SIG-M5 treated with dmso at 0.1 percent for 504 hours (cell line): ENCODE measurements around the gene OR2AT4.
"Not testable (repeated sequence)": the region's sequence is repeated elsewhere in the genome, so short reads cannot be mapped to it uniquely, and the experiment has no call there.

Experiments used
- DNase-seq: peaks from one replicate; lab custom pipeline; 2025; ENCODE audit not compliant: unreplicated experiment; lab: John Stamatoyannopoulos, UW

Gene OR2AT4

DNA sequence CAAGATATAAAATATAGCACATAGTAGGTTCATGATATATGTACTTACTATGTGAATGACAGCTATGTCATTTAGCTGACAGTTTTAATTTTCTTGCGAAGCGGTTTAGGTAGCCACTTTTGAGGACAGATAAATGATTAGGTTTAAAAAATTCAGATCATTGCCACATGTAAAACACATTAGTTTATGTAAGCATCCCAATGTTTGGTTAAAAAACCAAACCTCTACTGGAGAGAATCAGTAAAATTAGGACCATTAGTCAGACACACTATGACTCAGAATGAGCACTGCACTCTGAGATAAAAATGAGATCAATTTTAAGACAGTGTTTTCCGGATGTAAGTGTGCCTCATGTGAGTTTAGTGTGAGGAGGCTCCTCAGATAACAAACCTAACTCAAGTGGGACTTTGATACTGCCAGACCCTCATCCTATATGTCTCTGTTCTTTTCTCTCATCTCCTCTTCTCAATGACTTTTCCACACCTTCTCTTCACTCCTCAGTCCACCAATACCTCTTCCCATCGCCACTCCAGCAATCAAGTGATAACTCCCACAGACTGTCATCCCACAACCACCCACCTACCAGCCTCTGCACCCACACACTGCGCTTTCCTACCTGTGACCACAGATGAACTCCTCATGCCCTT is 6.8 kb upstream of the OR2AT4 start:
- no peak for DNase-seq

DNA sequence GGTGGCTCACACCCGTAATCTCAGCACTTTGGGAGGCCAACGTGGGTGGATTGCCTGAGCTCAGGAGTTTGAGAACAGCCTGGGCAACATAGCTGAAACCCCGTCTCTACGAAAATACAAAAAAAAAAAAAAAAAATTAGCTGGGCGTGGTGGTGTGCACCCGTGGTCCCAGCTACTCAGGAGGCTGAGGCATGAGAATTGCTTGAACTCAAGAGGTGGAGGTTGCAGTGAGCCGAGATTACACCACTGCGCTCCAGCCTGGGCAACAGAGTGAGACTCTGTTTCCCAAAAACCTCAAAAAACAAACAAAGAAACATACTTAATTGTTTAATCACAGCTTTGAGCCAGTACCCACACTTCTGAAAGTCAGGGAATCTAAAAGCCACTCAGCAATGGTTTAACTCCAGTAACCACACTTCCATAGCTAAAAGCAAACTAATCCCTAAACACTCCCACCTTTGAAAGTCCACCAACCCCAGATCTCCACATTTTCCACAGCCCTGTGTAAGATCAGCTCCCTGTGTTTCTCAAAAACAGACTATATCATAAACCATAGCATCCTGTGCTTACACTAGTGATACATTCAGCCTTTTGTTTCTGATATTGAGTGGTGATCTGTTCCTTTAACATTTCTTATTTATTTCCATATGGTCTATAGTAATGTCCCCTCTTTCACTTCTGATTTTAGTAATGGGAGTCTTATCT is 4.9 kb upstream of the OR2AT4 start:
- DNase-seq = no peak

DNA sequence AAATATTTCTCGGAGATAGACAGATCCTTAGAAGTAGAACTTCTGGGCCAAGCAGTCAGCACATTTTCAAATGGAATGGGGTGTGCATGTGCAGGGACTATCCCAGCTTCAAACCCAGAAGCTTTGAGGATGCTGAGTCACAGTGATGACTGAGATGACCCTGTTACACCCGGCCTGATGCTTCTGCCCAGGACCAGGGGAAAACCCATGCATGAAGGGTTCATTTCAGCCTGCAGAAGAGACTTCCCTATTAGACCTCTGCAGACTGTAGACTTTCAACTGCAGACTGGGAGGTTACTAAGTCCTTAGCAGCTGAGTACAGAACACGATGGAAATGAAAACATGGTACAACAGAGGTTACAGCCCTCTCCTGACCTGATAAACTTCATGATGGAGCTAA is 3.6 kb upstream of the OR2AT4 start:
- DNase-seq = peak; percentile 17

DNA sequence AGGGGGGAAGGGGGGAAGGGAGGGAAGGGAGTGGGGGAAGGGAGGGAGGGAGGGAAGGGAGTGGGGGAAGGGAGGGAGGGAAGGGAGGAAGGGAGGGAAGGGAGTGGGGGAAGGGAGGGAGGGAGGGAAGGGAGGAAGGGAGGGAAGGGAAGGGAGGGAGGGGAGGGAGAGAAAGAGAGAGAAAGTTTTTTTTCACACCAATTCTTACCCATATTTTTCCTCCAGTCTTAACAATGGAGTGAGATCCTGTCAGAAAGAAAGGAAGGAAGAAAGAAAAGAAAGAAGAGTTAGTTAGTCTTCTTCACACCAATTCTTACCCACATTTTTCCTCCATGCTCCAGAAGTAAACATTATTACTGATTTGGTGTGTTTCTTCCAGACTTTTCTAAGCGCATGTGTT is 3.0 kb upstream of the OR2AT4 start:
- DNase-seq = no peak

DNA sequence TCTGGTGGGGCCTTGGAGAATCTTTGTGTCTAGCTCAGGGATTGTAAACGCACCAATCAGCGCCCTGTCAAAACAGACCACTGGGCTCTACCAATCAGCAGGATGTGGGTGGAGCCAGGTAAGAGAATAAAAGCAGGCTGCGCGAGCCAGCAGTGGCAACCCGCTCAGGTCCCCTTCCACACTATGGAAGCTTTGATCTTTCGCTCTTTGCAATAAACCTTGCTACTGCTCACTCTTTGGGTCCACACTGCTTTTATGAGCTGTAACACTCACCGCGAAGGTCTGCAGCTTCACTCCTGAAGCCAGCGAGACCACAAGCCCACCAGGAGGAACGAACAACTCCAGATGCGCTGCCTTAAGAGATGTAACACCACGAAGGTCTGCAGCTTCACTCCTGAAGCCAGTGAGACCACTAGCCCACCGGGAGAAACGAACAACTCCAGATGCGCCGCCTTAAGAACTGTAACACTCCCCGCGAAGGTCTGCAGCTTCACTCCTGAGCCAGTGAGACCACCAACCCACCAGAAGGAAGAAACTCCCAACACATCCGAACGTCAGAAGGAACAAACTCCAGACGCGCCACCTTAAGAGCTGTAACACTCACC is 2.3 kb upstream of the OR2AT4 start:
- not testable (repeated sequence) for DNase-seq

DNA sequence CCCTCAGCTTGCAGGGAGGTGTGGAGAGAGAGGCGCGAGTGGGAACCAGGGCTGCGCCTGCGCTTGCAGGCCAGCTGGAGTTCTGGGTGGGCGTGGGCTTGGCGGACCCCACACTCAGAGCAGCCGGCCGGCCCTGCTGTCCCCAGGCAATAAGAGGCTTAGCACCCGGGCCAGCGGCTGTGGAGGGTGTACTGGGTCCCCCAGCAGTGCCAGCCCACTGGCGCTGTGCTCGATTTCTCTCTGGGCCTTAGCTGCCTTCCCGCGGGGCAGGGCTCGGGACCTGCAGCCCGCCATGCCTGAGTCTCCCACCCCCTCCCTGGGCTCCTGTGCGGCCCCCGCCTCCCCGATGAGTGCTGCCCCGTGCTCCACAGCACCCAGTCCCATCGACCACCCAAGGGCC is 1.5 kb upstream of the OR2AT4 start:
- DNase-seq = not testable (repeated sequence)

DNA sequence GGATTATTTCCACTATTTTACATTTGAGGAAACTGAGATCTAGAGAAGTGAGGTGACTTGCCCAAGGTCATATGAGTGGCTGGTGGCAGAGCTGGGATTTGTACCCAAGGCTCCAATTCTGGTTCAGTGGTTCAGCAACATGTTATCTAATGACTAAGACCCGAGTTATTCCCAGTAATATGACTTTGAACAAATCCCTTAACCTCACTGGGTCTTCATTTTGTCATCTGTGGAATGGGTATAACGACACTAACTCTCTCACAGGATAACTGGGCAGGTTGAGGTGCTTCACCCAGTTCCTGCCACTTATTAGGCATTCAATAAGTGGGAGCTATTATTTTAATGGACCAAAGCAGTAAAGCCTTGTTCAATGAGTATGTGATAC is 489 bp upstream of the OR2AT4 start:
- DNase-seq = no peak

DNA sequence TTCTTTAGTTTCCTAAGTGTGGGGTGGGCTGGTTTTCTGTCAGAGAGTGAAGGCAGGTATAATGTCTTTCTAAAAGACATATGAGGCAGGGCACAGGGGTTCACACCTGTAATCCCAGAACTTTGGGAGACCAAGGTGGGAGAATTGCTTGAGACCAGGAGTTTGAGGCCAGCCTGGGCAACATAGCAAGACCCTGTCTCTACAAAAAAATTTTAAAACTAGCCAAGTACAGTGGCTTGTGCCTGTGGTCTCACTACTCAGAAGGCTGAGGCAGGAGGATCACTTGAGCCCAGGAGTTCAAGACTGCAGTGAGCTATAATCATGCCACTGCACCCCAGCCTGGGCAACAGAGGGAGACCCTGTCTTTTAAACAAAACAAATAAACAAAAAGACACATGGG is 2.3 kb downstream of the OR2AT4 start:
- not testable (repeated sequence) for DNase-seq

DNA sequence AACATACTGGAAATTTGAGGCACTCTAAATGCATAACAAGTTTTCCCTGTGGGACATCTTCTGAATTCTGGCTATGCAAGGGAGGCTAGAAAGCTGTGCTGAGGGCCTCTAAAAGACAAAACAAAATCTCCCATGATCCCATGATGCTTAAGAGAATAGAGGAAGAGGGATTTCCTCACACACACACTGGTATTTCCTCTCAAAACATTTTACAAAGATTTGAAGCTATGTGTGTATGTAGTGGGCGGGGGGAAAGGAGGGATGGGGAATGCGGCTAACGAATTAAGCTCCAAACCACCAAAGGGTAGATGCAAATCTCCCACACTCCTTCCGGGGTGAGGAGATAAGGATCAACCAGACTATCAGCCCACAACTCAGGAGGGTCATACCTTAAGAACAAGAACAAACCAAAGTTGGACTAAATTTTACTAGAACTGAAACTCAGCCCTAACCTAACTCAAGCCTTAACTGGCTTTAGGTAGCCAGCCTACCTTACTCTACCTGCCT is 6.0 kb downstream of the OR2AT4 start:
- DNase-seq = no peak

DNA sequence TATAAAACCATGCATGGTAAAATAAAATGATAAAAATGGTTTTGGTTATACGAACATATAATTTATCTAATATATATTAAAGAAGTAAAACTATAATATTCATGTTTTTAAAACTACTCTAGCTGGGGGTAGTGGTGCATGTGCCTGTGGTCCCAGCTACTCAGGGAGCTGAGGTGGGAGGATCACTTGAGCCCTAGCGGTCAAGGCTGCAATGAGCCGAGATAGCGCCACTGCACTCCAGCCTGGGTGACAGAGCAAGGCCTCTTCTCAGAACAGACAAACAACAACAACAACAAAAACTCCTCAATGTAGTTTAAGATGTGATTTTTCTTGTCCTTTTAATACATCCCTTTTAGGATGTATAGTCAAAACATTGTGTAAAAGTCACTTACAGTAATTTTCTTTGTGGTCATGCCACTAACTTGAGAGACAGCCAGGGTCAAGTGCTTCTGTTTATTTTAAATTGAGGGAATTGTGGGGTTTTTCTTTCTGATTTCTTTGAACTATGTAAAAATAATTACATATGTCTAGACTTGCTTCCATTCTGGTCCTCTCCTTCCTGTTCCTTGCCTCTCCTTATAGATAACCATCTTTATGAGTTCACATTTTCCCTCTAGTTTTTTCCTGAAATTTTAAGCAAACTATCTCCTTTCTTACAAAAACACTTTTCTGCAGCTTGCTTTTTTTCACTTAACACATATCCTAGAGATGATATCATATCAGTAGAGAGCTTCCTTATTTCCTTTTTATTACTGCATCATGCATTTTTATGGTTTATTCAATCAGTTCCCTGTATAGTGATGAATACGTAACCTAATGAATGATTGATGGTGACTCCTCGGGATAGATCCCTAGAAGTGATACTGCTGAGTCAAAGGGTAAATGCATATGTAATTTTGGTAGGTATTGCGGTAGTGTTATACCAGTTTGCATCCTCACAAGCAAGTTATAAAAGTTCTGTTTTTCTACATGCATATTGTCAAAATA is 9.1 kb downstream of the OR2AT4 start:
- no peak for DNase-seq

DNA sequence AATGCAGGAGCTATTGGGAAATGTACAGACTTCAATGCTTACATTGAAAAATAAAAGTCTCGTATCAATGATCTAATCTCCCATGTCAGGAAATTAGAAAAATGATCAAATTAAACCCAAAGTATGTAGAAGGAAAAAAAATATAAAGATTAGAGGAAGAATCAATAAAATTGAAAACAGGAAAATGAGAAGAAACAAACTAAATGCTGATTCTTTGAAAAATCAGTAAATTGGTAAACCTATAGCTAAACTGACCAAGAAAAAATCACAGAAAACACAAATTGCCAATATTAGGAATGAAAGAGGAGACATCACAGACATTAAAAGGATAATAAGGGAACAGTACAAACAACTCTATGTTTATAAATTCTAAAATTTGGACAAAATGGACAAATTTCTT is 11.8 kb downstream of the OR2AT4 start:
- DNase-seq = no peak

DNA sequence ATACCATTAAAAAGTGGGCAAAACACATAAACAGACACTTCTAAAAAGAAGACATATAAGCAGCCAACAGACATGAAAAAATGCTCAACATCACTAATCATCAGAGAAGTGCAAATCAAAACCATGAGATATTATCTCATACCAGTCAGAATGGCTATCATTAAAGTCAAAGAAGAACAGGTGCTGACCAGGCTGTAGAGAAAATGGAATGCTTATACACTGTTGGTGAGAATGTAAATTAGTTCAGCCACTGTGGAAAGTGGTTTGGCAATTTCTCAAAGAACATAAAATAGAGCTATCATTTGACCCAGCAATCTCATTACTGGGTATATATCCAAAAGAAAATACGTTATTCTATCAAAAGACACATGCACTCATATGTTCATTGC is 13.5 kb downstream of the OR2AT4 start:
- DNase-seq = no peak

DNA sequence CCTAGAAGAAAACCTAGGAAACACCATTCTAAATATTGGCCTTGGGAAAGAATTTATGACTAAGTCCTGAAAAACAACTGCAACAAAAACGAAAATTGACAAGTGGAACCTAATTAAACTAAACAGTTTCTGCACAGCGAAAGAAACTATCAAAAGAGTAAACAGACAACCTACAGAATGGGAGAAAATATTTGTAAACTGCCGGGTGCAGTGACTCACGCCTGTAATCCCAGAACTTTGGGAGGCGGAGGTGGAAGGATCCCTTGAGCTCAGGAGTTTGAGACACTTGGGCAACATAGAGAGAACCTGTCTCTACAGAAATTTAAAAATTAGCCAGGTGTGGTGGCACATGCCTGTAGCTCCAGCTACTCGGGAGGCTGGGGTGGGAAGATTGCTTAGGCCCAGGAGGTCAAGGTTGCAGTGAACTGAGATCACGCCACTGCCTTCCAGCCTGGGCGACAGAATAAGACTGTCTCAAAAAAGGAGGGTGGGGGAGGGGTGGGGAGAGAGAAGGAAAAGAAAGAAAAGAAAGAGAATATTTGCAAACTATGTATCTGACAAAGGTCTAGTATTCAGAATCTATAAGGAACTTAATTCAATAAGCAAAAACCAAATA is 14.0 kb downstream of the OR2AT4 start:
- DNase-seq = no peak

DNA sequence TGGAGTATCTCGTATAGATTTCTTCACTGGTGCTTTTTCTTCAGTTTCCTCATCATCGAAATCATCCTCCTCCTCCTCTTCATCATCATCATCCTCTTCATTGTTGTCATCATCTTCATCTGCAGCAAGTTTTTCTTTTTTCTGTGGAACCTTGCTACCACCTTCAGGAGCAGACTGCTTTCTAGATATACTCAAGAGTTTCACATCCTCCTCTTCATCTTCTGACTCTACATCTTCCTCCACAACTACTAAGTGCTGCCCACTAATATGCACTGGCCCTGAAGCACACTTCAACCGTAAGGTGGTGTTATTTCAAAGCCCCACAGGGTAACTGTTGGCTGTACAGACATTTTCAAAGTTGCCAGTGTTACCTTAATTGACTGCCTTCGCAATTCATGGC is 17.1 kb downstream of the OR2AT4 start:
- DNase-seq = no peak

DNA sequence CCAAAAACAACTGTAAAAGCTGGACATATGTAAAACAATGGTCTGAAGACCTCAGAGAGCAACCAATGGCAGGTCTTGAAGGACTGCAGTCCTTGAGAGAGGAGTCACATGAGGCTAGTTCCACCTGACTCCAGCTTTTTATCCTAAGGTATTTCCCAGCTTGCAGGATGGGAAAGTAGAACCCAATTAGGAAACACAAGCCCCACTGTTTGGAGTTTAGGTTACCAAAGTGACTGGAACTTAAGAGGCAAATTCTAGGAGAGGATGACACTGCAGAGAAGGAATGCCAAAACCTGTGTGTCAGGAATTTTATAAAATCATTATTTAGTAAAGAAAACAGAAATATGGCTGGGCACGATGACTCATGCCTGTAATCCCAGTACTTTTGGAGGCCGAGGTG is 18.4 kb downstream of the OR2AT4 start:
- no peak for DNase-seq

DNA sequence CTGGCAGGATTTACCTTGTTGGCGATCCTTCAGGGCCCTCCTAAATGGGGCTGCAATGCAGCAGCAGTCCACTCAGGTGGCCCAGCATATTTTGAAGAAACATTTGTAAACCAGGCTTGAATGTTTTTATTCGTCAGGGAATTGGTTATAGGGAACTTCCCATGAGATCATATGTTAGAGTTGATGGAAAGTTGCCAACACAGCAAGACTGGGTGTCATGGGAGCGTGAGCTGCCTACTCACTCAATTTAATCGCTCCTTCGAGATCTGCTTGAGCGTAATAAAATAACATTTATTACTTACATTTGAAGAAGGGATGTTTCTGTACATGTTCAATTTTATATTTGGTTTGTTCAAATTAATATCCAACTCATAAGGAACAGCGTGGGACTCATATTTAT is 19.4 kb downstream of the OR2AT4 start:
- DNase-seq = no peak

DNA sequence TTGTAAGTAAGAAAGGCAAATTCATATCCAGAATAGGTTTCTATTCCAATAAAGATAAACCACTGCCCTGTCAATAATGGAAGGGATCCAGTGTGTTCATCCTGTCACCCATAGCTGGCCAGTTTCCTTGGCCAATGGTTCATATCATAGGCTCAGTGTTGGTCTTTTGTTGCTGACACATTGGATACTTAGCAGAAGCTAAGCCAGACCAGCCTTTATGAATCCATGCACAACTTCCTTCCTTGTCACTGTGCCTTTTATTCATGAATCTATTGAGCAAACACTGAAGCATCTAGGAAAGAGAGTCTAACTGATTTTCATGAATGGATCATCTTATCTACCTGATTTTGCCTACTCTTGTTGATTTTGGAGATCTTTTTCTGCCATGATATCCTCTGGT is 20.0 kb downstream of the OR2AT4 start:
- no peak for DNase-seq

DNA sequence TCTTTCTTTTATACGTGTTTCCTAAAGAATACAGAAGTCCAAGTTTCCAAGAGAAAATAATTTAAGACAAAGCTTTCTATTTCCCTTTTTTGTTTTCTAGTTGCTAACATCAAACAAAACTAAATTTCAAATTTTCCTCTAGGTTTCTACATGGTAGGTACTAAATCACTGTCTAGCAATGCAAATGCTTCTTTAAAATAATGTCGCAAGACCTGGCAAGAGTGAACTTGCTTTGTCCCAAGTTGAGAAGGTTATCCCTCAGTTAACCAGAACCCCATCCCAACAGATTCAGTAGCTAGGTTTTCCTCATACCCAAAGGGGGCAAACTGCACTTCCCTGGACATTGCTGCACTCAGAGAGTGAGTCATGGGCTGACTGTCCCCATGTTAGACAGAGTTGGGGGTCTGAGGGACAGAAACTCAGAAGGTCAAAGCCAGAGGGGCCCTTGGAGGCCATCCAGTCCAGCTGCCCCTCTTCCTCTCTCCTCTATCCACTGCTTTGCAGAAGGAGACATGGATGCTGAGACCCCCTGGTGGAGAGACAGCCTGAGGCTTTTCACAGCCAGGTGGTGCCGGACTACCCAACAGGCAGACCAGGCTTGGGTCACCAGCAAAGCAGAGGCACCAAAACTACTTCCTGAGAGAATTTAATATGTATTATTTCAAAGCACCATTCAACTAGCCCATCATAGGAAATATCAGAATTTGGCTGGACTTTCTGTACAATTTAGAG is 23.1 kb downstream of the OR2AT4 start:
- DNase-seq = no peak

DNA sequence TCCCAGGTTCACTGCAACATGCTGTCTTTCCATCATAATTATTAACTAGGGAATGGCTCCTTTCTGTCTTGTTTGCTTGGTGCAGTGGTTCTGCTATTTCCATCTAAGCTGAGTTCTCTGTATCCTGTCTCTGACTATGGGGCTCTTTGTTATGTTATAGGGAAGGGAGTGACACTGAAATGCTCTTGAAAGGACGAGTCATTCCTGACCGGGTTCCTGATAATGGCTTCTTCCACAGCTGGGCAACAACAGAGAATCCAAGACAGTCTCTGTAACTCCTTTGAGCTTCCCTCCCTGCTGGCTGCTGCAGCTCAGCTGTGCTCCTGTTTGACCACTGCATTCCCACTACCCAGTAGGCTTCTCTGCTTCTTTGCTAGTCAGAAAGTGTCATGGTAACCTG is 24.1 kb downstream of the OR2AT4 start:
- DNase-seq = no peak

DNA sequence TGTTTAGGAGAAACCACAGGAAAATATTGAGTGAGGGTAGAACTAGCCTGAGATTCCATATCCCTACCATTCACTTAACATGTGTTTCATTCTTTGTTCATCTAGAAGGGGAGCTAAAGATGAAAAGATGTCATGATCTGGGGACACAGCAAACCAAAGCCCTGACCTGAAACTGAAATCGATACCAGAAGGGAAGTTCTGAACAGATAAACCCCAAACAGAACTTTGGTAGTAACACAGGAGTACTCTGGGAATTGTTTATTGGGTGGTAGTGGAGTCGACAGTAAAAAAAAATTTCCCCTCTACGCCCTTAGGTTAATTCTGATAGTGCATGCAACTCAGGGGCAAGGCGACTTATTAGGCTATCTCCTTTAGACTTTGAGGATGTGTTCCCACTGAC is 27.2 kb downstream of the OR2AT4 start:
- no peak for DNase-seq
